GM12878 (cell line): ENCODE measurements around the gene OAS1. TPM values are rescaled to one million over a fixed set of nuclear protein-coding genes. Genes with fewer than 3 reads are reported as not detected.

Experiments used
- ATAC-seq: fragments of 200-7000 bp; cut with Tn5 transposase; 3 replicates; pipeline ENCODE4 v1.9.1; 2020; ENCODE audit warnings: mild to moderate bottlenecking, moderate library complexity
- BruUV-seq: library from RNA; stranded (reverse); fragments of 400-500 nt; replicated peaks from 2 replicates; lab custom pipeline; 2021; lab: Mats Ljungman, UMichigan
- CTCF ChIA-PET: fragments of 300-600 bp; sonication (Branson Sonifier 250); formaldehyde crosslinking; extraction: SDS; loops from one replicate; lab custom pipeline; 2021; ENCODE audit warnings: inconsistent platforms; lab: Yijun Ruan, JAX
- POLR2A ChIA-PET: fragments of 350-600 bp; formaldehyde crosslinking; extraction: SDS; loops from one replicate; lab custom pipeline; 2021; ENCODE audit warnings: inconsistent platforms; lab: Charles Lee
- RAD21 ChIA-PET: fragments of 300-600 bp; sonication (Branson Sonifier 250); formaldehyde crosslinking; loops from one replicate; lab custom pipeline; 2023; ENCODE audit warnings: antibody characterized with exemption; ENCODE audit not compliant: unreplicated experiment; lab: Charles Lee
- SMC1A ChIA-PET: fragments of 300-600 bp; sonication (Branson Sonifier 250); formaldehyde crosslinking; loops from one replicate; lab custom pipeline; 2023; ENCODE audit not compliant: unreplicated experiment, uncharacterized antibody; lab: Charles Lee
- DNase-seq: peaks from one replicate; pipeline ENCODE4 v3.0.0-alpha.2; 2011; ENCODE audit warnings: low read depth, low spot score
- FAIRE-seq: peaks from 3 replicates; lab custom pipeline; 2011; peaks lifted over from hg19 to GRCh38; lab: Jason Lieb, UNC
- H2AFZ ChIP-seq: 2 replicates; pipeline ENCODE4 v1.6.0; 2011; ENCODE audit warnings: low read depth, low read length, control low read depth; ENCODE audit not compliant: control insufficient read depth
- H3K27ac ChIP-seq: 2 replicates; pipeline ENCODE4 v1.5.1; 2011; ENCODE audit warnings: control low read depth; ENCODE audit not compliant: control insufficient read depth, insufficient read depth
- H3K27me3 ChIP-seq, 2 experiments: replicated peaks in 1 of 2; 2 replicates each; pipeline versions ENCODE4 v1.6.0 to v1.6.1; 2011; ENCODE audit warnings: low read length in 1 of 2; ENCODE audit not compliant: control insufficient read depth in 2 of 2, insufficient read depth in 2 of 2
- H3K36me3 ChIP-seq, 2 experiments: 2 replicates each; pipeline ENCODE4 v1.5.1; 2011; ENCODE audit warnings: low read length in 1 of 2; ENCODE audit not compliant: control insufficient read depth in 2 of 2, insufficient read depth in 2 of 2
- H3K4me1 ChIP-seq: 2 replicates; pipeline ENCODE4 v1.6.1; 2011; ENCODE audit warnings: mild to moderate bottlenecking, low read length, moderate library complexity, mixed read lengths; ENCODE audit not compliant: control insufficient read depth, insufficient read depth
- H3K4me2 ChIP-seq: 2 replicates; pipeline ENCODE4 v1.6.0; 2011; ENCODE audit warnings: control low read depth; ENCODE audit not compliant: control insufficient read depth, insufficient read depth
- H3K4me3 ChIP-seq: fragments of 200-600 bp; sonication (generic); 2 replicates; pipeline ENCODE4 v1.5.1; 2016
- H3K79me2 ChIP-seq: 2 replicates; pipeline ENCODE4 v1.6.0; 2011; ENCODE audit warnings: low read length; ENCODE audit not compliant: control insufficient read depth, insufficient read depth
- H3K9ac ChIP-seq: 2 replicates; pipeline ENCODE4 v1.8.0; 2011; ENCODE audit warnings: low read length, control low read depth, mixed read lengths; ENCODE audit not compliant: control insufficient read depth, insufficient read depth
- H3K9me3 ChIP-seq: replicated peaks from 3 replicates; pipeline ENCODE4 v1.5.1; 2011; ENCODE audit warnings: mild to moderate bottlenecking, low read length; ENCODE audit not compliant: control insufficient read depth, insufficient read depth
- H4K20me1 ChIP-seq: 2 replicates; pipeline ENCODE4 v1.6.0; 2011; ENCODE audit not compliant: control insufficient read depth, insufficient read depth
- ATF3 ChIP-seq: IDR thresholded peaks from 2 replicates; pipeline ENCODE4 v1.6.1; 2011; ENCODE audit warnings: low read depth, mild to moderate bottlenecking, low read length, moderate library complexity, borderline replicate concordance; ENCODE audit errors: extremely low read depth
- JUNB ChIP-seq: IDR thresholded peaks from 2 replicates; pipeline ENCODE4 v1.6.1; 2016; ENCODE audit warnings: antibody characterized with exemption, mild to moderate bottlenecking
- MAX ChIP-seq: IDR thresholded peaks from 2 replicates; pipeline ENCODE4 v1.6.1; 2012; ENCODE audit warnings: low read depth, low read length, improper control_type of control experiment
- PML ChIP-seq: IDR thresholded peaks from 2 replicates; pipeline ENCODE4 v1.6.1; 2012; ENCODE audit warnings: low read length, inconsistent platforms
- POLR2A ChIP-seq: IDR thresholded peaks from 2 replicates; pipeline ENCODE4 v1.6.1; 2011; ENCODE audit warnings: low read depth, mild to moderate bottlenecking, low read length
- RFX5 ChIP-seq: IDR thresholded peaks from 2 replicates; pipeline ENCODE4 v1.6.1; 2011; ENCODE audit warnings: low read depth, low read length, improper control_type of control experiment
- SKIL ChIP-seq: fragments of 450-650 bp; IDR thresholded peaks from 2 replicates; pipeline ENCODE4 v1.6.1; 2017; ENCODE audit warnings: mild to moderate bottlenecking, low read depth, inconsistent platforms; ENCODE audit not compliant: poor library complexity, severe bottlenecking
- SMAD5 ChIP-seq: IDR thresholded peaks from 2 replicates; pipeline ENCODE4 v1.6.1; 2016; ENCODE audit warnings: antibody characterized with exemption, low read depth
- SPI1 ChIP-seq: IDR thresholded peaks from 2 replicates; pipeline ENCODE4 v1.6.1; 2011; ENCODE audit warnings: low read depth, mild to moderate bottlenecking, low read length, moderate library complexity, borderline replicate concordance; ENCODE audit not compliant: insufficient read depth
- ZNF384 ChIP-seq: IDR thresholded peaks from 2 replicates; pipeline ENCODE4 v1.6.1; 2012; ENCODE audit warnings: low read depth, mild to moderate bottlenecking, low read length, improper control_type of control experiment, borderline replicate concordance
- ZNF592 ChIP-seq: fragments of 450-650 bp; IDR thresholded peaks from 2 replicates; pipeline ENCODE4 v1.6.1; 2017; ENCODE audit warnings: mild to moderate bottlenecking, moderate library complexity
- whole genome bisulfite sequencing: methylation state at CpG from one replicate; pipeline ENCODE4 v1.1.6; 2016; ENCODE audit warnings: low lambda C conversion rate; ENCODE audit not compliant: insufficient replicate concordance, insufficient coverage; ENCODE audit errors: missing lambda C conversion rate; 5-methylcytosine and 5-hydroxymethylcytosine counted together
- in situ Hi-C: fragments of 300-500 bp; cut with MboI; formaldehyde crosslinking; loops from 9 replicates; pipeline ENCODE4 v1.14.3; 2018; ENCODE audit warnings: mixed read lengths
- intact Hi-C: fragments of 100-400 bp; cut with micrococcal nuclease; formaldehyde crosslinking; loops from one replicate; pipeline ENCODE4 v1.14.2; 2022; ENCODE audit not compliant: unreplicated experiment
- polyA plus RNA-seq, 11 experiments: library from polyadenylated mRNA; depleted of rRNA in 4 of 11; unstranded in 6 of 11; stranded (reverse) in 5 of 11; fragments of >200 nt; fragmentation: Nextera tagmentation in 4 of 11; fragmentation: Illumina TruSeq in 1 of 11; extraction: Ambion mirVana in 4 of 11; extraction: Trizol in 1 of 11; gene quantifications; 1 replicate in 1 of 11; 2 replicates in 10 of 11; pipeline versions ENCODE4 v1.2.1 to v1.2.3, GENCODE V29; 2011 to 2016; ENCODE audit warnings: inconsistent platforms in 2 of 11, missing spikeins in 2 of 11, low read depth in 1 of 11
- total RNA-seq, 4 experiments: library from RNA; depleted of rRNA in 3 of 4; stranded (reverse); fragments of >200 nt in 3 of 4; fragmentation: Illumina TruSeq in 1 of 4; extraction: Trizol in 1 of 4; gene quantifications; 2 replicates each; pipeline versions ENCODE4 v1.2.1 to v1.2.3, GENCODE V29; 2013 to 2021

OAS1 gene
- total and polyA plus RNA-seq, 10 of the 15 experiments (the other 5 are each of a cell fraction or from before 2014, with no cell fraction given) = 44.7 to 287 (median 64.3) TPM

GRCh38 chr12:112909693-112910092 is 2.9 kb downstream of the OAS1 start:
- H3K4me2 ChIP-seq = peak overlapping the region; percentile 79
- ChIA-PET SMC1A (interaction anchor here (4.5 to 8.0 kb wide), 3 partner anchors 16 to 69 kb away, joined by 36 to 99 read pairs (median 52); partner anchors contain the start of gene OAS2), POLR2A (interaction anchor here (4.7 to 5.4 kb wide), 2 partner anchors 15 to 69 kb away, joined by 40 to 69 read pairs; partner anchors contain the start of gene OAS2), CTCF (interaction anchor here (4.7 to 5.1 kb wide), 2 partner anchors 15 to 68 kb away, joined by 23 to 31 read pairs; partner anchors contain the start of gene OAS2), RAD21 (interaction anchor here (4.5 to 5.5 kb wide), 2 partner anchors 15 to 69 kb away, joined by 44 to 47 read pairs; partner anchors contain the start of gene OAS2)
- no peak for DNase-seq
- H3K9ac ChIP-seq = no peak overlapping the region
- BruUV-seq = no TSS peak
- no peaks in the 10 kb centered on the region for H3K27me3 ChIP-seq
- H3K9me3 ChIP-seq = peaks cover 34% of the 10 kb centered on the region
- no peak overlapping the region for H2AFZ ChIP-seq
- H3K36me3 ChIP-seq = peaks cover 0 to 38% of the 10 kb centered on the region in 2 experiments; a peak in 3 of 4 replicates
- H3K4me3 ChIP-seq = peak overlapping the region; percentile 85; the same call in 1 of the 2 replicates
- peaks cover 18% of the 10 kb centered on the region for H3K4me1 ChIP-seq
- no peaks in the 10 kb centered on the region for H4K20me1 ChIP-seq
- TF ChIP-seq ZNF384 (no peak), SMAD5 (no peak), ZNF592 (no peak), ATF3 (no peak), SPI1 (no peak), RFX5 (no peak), POLR2A (no peak), JUNB (no peak), SKIL (no peak), MAX (no peak), PML (no peak)
- 100% methylated on average over 4 of the region's 4 CpGs for WGBS
- no peak for ATAC-seq
- no peak overlapping the region for H3K27ac ChIP-seq
- FAIRE-seq = no peak
- in situ Hi-C loops (no loop called here), intact Hi-C loops (no loop called here)
- peaks cover 40% of the 10 kb centered on the region for H3K79me2 ChIP-seq
